ENCODE results near the gene RFPL1.
A peak's percentile ranks its signal among the peaks of the same experiment; 100 is the strongest.
"Not testable (repeated sequence)": the region's sequence is repeated elsewhere in the genome, so short reads cannot be mapped to it uniquely, and the experiment has no call there.

RFPL1 gene

DNA sequence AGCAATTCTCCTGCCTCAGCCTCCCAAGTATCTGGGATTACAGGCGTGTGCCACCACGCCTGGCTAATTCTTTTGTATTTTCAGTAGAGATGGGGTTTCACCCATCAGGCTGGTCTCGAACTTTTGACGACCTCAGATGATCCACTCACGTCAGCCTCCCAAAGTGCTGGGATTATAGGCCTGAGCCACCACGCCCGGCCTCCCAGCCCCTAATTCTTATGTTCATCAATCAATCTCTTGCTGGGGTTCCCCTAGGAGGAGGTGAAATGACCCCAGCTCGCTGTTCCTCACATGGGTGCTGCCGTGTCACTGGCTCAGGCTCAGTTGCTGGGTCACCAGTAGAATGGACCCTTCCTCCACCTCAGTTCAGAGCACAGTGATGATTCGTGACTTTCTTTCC lies at the start of gene RFPL1:
RFPL1 (plus strand) TSS at position 301 of the 400 bp plus-strand sequence.
- not testable (repeated sequence) for DNase-seq (ENCODE audit: low read depth in 2 of 2)

DNA sequence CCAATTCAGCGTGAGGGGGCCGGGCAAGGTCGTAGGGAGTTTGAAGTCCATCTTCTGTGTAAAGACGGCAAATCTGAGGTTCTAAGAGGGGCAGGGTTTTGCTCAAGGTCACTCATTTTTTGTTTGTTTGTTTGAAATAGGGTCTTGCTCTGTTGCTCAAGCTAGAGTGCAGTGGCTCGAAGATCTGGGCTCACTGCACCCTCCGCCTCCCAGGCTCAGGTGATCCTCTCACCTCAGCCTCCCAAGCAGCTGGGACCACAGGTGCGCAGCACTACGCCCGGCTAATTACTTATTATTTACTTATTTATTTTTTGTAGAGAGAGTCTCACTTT lies 49.7 kb upstream of the RFPL1 start:
- DNase-seq (ENCODE audit: low read depth in 2 of 2), result no peak

DNA sequence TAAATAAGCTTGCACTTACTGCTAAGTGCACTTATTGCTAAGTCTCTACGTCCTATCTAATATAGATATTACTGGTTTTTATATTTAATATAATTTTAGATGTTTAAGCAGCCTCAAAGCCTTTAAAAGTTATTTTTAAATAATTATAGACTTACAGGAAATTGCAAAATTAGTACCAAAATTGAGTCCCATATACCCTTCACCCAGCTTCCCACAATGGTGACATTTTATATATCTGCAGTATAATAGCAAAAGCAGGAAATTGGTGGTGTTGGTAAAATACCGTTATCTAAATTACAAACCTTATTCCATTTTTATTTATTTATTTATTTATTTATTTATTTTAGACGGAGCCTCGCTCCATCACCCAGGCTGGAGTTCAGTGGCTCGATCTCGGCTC lies 48.1 kb upstream of the RFPL1 start:
- no peak for DNase-seq (ENCODE audit: low read depth in 2 of 2)

- no peak for DNase-seq (ENCODE audit: low read depth in 2 of 2)
These were observed 46.8 kb upstream of the RFPL1 start for GRCh38 chr22:29391546-29391945.

- no peak for DNase-seq (ENCODE audit: low read depth in 2 of 2)
These were observed 45.3 kb upstream of the RFPL1 start for GRCh38 chr22:29393019-29393608.

GRCh38 chr22:29394931-29395581 lies 43.3 kb upstream of the RFPL1 start:
- peak; percentile 47 to 58 for DNase-seq (ENCODE audit: low read depth in 2 of 2)

DNA sequence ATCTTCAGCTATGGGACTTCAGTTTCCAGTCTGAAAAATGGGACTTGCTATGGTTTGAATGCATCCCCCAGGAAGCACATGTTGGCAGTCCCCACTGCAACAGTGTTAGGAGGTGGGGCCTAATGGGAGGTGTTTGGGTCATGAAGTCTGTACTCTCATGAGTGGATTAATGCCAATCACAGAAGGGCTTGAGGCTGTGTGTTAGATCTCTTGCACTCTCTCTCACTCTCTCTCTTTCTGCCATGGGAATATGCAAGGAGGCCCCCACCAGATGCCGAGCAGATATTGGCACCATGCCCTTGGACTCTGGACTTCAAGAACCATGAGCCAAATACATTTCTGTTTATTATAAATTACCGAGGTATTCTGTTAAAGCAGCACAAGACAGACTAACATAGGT lies 42.3 kb upstream of the RFPL1 start:
- no peak for DNase-seq (ENCODE audit: low read depth in 2 of 2)

DNA sequence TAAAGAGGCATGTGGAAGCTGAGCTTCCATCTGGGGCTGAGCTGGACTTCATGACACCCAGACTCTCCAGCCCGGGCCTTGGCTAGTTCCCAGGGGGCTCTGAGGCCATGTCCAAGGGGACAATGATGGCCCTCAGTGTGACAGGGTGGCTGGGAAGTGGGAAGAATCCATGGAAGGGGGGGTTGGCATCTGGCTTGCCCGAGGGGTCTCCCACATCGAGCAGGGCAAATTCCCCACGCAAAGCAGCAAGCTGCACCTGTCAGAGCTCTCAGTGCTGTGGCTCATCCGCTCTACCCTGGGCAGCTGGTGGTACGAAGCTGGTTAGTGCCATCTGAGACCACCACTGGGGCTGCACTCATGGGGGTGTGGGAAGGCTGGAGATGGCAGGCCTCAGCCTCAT lies 40.6 kb upstream of the RFPL1 start:
- no peak for DNase-seq (ENCODE audit: low read depth in 2 of 2)

GRCh38 chr22:29400576-29400975 lies 37.8 kb upstream of the RFPL1 start:
- no peak for DNase-seq (ENCODE audit: low read depth in 2 of 2)

- DNase-seq (ENCODE audit: low read depth in 2 of 2), result not testable (repeated sequence)
These were observed 36.8 kb upstream of the RFPL1 start for GRCh38 chr22:29401538-29401937.

GRCh38 chr22:29408940-29409339 lies 29.4 kb upstream of the RFPL1 start:
- DNase-seq (ENCODE audit: low read depth in 2 of 2), result no peak

DNA sequence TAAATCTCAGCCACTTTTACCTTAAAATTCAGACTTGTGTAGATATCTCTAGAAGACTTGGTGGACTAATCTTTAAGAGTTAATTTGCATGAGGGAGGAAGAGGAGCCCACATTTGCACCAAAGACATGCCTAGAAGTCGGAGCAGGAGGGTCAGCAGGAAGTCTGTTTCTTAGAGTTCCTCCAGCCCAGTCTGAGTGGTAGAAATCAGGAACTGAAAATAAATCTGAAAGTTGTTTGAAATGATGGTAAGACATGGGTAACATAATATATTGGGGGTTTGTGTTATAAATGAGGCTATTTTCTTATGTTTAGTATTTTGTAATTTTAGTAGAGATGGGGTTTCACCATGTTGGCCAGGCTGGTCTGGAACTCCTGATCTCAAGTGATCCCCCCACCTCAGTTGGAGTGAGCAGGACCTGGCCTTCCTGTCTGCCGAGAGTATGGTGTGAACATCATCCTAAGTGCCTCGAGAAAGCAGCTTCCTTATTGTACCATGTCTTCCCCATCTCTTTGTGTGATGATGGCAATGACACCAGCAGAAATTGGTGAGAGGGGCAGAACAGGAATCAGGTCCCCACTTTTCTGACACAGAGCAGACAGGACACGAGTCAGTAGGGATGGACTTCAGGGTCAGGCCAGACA lies 26.7 kb upstream of the RFPL1 start:
- not testable (repeated sequence) for DNase-seq (ENCODE audit: low read depth in 2 of 2)

DNA sequence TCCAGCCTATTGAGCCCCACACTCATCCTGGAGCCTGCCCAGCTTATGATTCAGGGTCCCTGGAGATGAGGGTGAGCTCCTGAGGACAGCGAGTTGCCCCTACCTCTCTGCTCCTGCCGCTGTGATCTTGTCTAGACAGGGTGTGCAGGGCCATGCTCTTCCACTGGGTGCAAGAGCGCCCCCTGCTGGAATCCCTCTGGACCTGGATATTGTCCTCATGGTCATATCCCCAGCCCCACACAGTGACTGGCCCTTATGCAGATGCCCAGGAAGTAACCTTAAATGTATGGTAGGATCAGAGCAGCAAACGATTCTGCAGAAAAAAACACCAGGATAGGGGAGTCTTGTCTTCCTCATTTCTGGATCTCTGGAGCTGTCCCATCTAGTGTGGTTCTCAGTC lies 25.6 kb upstream of the RFPL1 start:
- DNase-seq (ENCODE audit: low read depth in 2 of 2), result not testable (repeated sequence)

- DNase-seq (ENCODE audit: low read depth in 2 of 2), result peak; percentile 30 to 46
These were observed 23.3 kb upstream of the RFPL1 start for GRCh38 chr22:29414951-29415591.

DNA sequence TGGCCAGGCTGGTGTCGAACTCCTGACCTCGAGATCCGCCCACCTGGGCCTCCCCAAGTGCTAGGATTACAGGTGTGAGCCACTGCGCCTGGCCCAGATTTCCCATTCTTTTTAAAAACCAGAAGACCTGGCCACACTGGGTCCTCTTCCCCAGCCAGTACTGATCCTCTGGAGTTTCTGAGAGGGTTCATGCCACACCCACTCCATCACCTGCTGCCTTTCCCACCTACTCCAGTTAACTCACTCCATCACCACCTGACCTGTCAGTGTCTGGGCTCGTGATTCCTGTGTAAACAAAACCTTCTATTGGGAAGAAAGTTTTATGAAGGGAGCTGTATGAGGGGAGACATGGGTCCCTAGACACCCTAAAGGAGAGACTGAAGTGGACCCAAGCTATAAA lies 19.7 kb upstream of the RFPL1 start:
- DNase-seq (ENCODE audit: low read depth in 2 of 2), result not testable (repeated sequence)

- no peak for DNase-seq (ENCODE audit: low read depth in 2 of 2)
These were observed 11.9 kb upstream of the RFPL1 start for GRCh38 chr22:29426476-29426875.

- no peak for DNase-seq (ENCODE audit: low read depth in 2 of 2)
These were observed 11.1 kb upstream of the RFPL1 start for GRCh38 chr22:29427176-29427760.

GRCh38 chr22:29431986-29432385 lies 6.4 kb upstream of the RFPL1 start:
- DNase-seq (ENCODE audit: low read depth in 2 of 2), result no peak

DNA sequence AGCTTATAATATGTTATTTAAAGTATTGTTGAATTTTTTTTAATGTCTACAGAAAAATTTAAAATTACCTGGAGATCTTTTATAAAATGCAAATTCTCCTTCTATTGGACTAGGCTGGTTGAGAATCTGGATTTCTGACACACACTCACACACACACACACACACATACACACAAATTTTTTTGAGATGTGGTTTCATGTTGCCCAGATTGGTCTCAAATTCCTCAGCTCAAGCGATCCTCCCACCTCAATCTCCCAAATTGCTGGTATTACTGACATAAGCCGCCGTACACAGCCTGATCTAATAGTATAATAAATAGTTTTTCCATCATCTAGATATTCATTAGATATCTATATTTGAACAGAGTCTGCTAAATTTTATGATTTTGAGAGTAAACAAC lies 4.5 kb upstream of the RFPL1 start:
- no peak for DNase-seq (ENCODE audit: low read depth in 2 of 2)

GRCh38 chr22:29434288-29434687 lies 4.1 kb upstream of the RFPL1 start:
- DNase-seq (ENCODE audit: low read depth in 2 of 2), result no peak

- DNase-seq (ENCODE audit: low read depth in 2 of 2), result no peak
These were observed 2.9 kb upstream of the RFPL1 start for GRCh38 chr22:29435236-29436136.

DNA sequence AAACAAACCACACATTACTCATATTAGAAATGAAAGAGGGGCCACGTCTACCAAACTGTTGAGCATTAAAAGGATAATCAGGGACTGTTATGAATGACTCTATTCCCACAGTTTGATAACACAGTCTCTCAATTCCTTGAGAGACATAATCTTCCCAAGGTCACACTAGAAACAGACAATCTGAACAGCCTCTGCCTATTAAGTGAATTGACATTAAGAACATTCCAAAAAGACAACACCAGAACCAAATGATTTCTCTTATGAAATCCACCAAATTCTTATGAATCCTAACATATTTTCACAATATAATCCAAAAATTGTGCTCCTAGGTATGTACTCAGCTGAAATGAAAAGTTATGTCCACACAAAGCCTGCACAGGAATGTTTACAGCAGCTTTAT lies 4.6 kb downstream of the RFPL1 start:
- no peak for DNase-seq (ENCODE audit: low read depth in 2 of 2)
